H9 (cell line): ENCODE results near the gene UBE2G1. TPM values are rescaled to one million over a fixed set of nuclear protein-coding genes. Genes with fewer than 3 reads are reported as not detected.
A peak's percentile ranks its signal among the peaks of the same experiment; 100 is the strongest.

ENCODE experiments used
- DNase-seq: peaks from one replicate; pipeline ENCODE4 v3.0.0-alpha.2; 2017
- H2AFZ ChIP-seq: one replicate; pipeline ENCODE4 v1.6.1; 2013; ENCODE audit warnings: mild to moderate bottlenecking, low read length, control low read depth, moderate library complexity
- H2AK5ac ChIP-seq: 2 replicates; pipeline ENCODE4 v1.6.1; 2013; ENCODE audit warnings: low read length, control low read depth, mixed read lengths; ENCODE audit not compliant: insufficient read length
- H2BK120ac ChIP-seq: one replicate; pipeline ENCODE4 v1.6.1; 2013; ENCODE audit warnings: low read depth, mild to moderate bottlenecking, low read length, control low read depth, inconsistent platforms; ENCODE audit not compliant: poor library complexity, severe bottlenecking
- H2BK12ac ChIP-seq: 2 replicates; pipeline ENCODE4 v1.6.1; 2013; ENCODE audit warnings: low read length, control low read depth, mixed read lengths, low read depth; ENCODE audit not compliant: insufficient read length
- H2BK15ac ChIP-seq: 2 replicates; pipeline ENCODE4 v1.6.1; 2013; ENCODE audit warnings: low read depth, low read length, control low read depth
- H2BK20ac ChIP-seq: one replicate; pipeline ENCODE4 v1.6.1; 2013; ENCODE audit warnings: low read depth, mild to moderate bottlenecking, low read length, control low read depth, inconsistent platforms; ENCODE audit not compliant: poor library complexity, severe bottlenecking
- H2BK5ac ChIP-seq: 2 replicates; pipeline ENCODE4 v1.6.1; 2013; ENCODE audit warnings: low read length, control low read depth, mixed read lengths; ENCODE audit not compliant: insufficient read length
- H3K14ac ChIP-seq: 2 replicates; pipeline ENCODE4 v1.6.1; 2013; ENCODE audit warnings: low read length, control low read depth; ENCODE audit not compliant: insufficient read depth
- H3K18ac ChIP-seq: 2 replicates; pipeline ENCODE4 v1.6.1; 2013; ENCODE audit warnings: low read depth, mild to moderate bottlenecking, mixed read lengths, low read length, control low read depth; ENCODE audit not compliant: insufficient read length
- H3K23ac ChIP-seq: 2 replicates; pipeline ENCODE4 v1.6.1; 2013; ENCODE audit warnings: low read length, control low read depth, mixed read lengths, low read depth; ENCODE audit not compliant: insufficient read length
- H3K23me2 ChIP-seq: 2 replicates; pipeline ENCODE4 v1.6.1; 2013; ENCODE audit warnings: low read depth, mild to moderate bottlenecking, mixed read lengths, low read length, control low read depth; ENCODE audit not compliant: insufficient read length, poor library complexity, severe bottlenecking
- H3K27ac ChIP-seq: 2 replicates; pipeline ENCODE4 v1.5.1; 2013; ENCODE audit warnings: low read length, control low read depth, mixed read lengths, low read depth; ENCODE audit not compliant: insufficient read length
- H3K27me3 ChIP-seq: 2 replicates; pipeline ENCODE4 v1.6.1; 2013; ENCODE audit warnings: low read length, control low read depth, inconsistent platforms; ENCODE audit not compliant: insufficient read depth
- H3K4ac ChIP-seq: 2 replicates; pipeline ENCODE4 v1.6.1; 2013; ENCODE audit warnings: low read depth, mild to moderate bottlenecking, control low read depth, inconsistent platforms, low read length, moderate library complexity
- H3K4me1 ChIP-seq: 2 replicates; pipeline ENCODE4 v1.6.1; 2013; ENCODE audit warnings: low read length, control low read depth, inconsistent platforms; ENCODE audit not compliant: insufficient read depth
- H3K4me2 ChIP-seq: 2 replicates; pipeline ENCODE4 v1.6.1; 2013; ENCODE audit warnings: low read length, control low read depth, mixed read lengths; ENCODE audit not compliant: insufficient read length, insufficient read depth
- H3K56ac ChIP-seq: 2 replicates; pipeline ENCODE4 v1.6.1; 2013; ENCODE audit warnings: low read depth, mild to moderate bottlenecking, mixed read lengths, low read length, control low read depth; ENCODE audit not compliant: insufficient read length
- H3K79me1 ChIP-seq: 2 replicates; pipeline ENCODE4 v1.6.1; 2013; ENCODE audit warnings: low read depth, mild to moderate bottlenecking, moderate library complexity, low read length, control low read depth, inconsistent platforms; ENCODE audit not compliant: insufficient read depth, poor library complexity, severe bottlenecking
- H3K79me2 ChIP-seq: 2 replicates; pipeline ENCODE4 v1.6.1; 2013; ENCODE audit warnings: low read length, control low read depth, inconsistent platforms; ENCODE audit not compliant: insufficient read depth
- H3K9ac ChIP-seq: 2 replicates; pipeline ENCODE4 v1.6.1; 2013; ENCODE audit warnings: low read length, control low read depth, mixed read lengths; ENCODE audit not compliant: insufficient read length; ENCODE audit errors: extremely low read depth
- H3K9me3 ChIP-seq: one replicate; pipeline ENCODE4 v1.6.1; 2013; ENCODE audit warnings: low read depth, low read length, inconsistent platforms; ENCODE audit not compliant: control insufficient read depth
- H3T11ph ChIP-seq: one replicate; pipeline ENCODE4 v1.6.1; 2013; ENCODE audit warnings: mild to moderate bottlenecking, low read length, control low read depth, inconsistent platforms
- H4K20me1 ChIP-seq: one replicate; pipeline ENCODE4 v1.6.1; 2013; ENCODE audit not compliant: control insufficient read depth, insufficient read length, insufficient read depth
- H4K5ac ChIP-seq: 2 replicates; pipeline ENCODE4 v1.6.1; 2013; ENCODE audit warnings: low read depth, mild to moderate bottlenecking, mixed read lengths, low read length, control low read depth; ENCODE audit not compliant: insufficient read length
- H4K8ac ChIP-seq: replicated peaks from 2 replicates; pipeline ENCODE4 v1.6.1; 2013; ENCODE audit warnings: low read length, control low read depth, mixed read lengths, low read depth; ENCODE audit not compliant: insufficient read length
- H4K91ac ChIP-seq: 2 replicates; pipeline ENCODE4 v1.6.1; 2013; ENCODE audit warnings: low read depth, mild to moderate bottlenecking, moderate library complexity, mixed read lengths, low read length, control low read depth; ENCODE audit not compliant: insufficient read length
- H3K27ac Mint-ChIP-seq, 3 experiments: 2 replicates in 2 of 3; 3 replicates in 1 of 3; pipeline ENCODE4 v1.8.0; 2020 to 2021; ENCODE audit warnings: mixed read lengths in 3 of 3, mild to moderate bottlenecking in 1 of 3, moderate library complexity in 1 of 3
- H3K27me3 Mint-ChIP-seq: 2 replicates; pipeline ENCODE4 v1.8.0; 2021; ENCODE audit warnings: low read depth, mild to moderate bottlenecking, moderate library complexity, mixed read lengths
- H3K36me3 Mint-ChIP-seq, 3 experiments: 2 replicates in 2 of 3; 3 replicates in 1 of 3; pipeline ENCODE4 v1.8.0; 2020 to 2021; ENCODE audit warnings: low read depth in 3 of 3, mixed read lengths in 3 of 3; ENCODE audit not compliant: insufficient read depth in 1 of 3
- H3K4me1 Mint-ChIP-seq, 2 experiments: 2 replicates each; pipeline ENCODE4 v1.8.0; 2020; ENCODE audit warnings: mixed read lengths in 2 of 2
- H3K4me3 Mint-ChIP-seq, 2 experiments: 2 replicates in 1 of 2; 3 replicates in 1 of 2; pipeline ENCODE4 v1.8.0; 2020 to 2021; ENCODE audit warnings: mild to moderate bottlenecking in 2 of 2, mixed read lengths in 2 of 2, moderate library complexity in 1 of 2
- H3K9me3 Mint-ChIP-seq, 2 experiments: 2 replicates in 1 of 2; 3 replicates in 1 of 2; pipeline ENCODE4 v1.8.0; 2020; ENCODE audit warnings: mild to moderate bottlenecking in 2 of 2, mixed read lengths in 2 of 2, moderate library complexity in 1 of 2
- CTCF ChIP-seq: fragments of 200-600 bp; sonication (generic); conservative IDR thresholded peaks from 3 replicates; pipeline ENCODE4 v1.8.0; 2021; ENCODE audit warnings: antibody characterized with exemption, mild to moderate bottlenecking
- WGBS: extraction: QIAGEN DNeasy Blood & Tissue Kit; methylation state at CpG from one replicate; pipeline ENCODE4 v1.1.7; 2013; ENCODE audit warnings: missing lambda C conversion rate, low lambda C conversion rate, mixed read lengths; ENCODE audit not compliant: insufficient read length; ENCODE audit errors: extremely low coverage; 5-methylcytosine and 5-hydroxymethylcytosine counted together
- total RNA-seq: library from RNA; stranded (reverse); gene quantifications from 2 replicates; pipeline ENCODE4 v1.2.1, GENCODE V29; 2021

UBE2G1 gene
- total RNA-seq, 1 experiment from 2014 or later, result 188 TPM

DNA sequence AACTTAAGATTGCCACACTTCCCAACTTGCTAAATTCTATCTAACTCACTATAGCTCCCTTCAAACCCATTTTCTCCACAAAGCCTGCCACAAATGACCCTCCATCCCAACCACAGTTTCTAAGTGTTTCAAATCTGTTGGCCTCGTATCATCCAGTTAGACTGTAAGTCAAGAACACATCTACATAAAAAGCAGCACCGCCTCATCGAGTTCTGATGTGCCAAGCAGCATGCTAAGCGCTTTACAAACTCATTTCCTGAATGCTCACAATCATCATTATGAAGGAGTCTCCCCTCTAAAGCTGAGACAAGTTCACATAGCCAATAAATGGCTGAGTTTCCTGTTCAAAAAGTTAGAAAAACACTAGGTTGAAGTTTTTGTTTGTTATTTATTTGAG lies 93.5 kb downstream of the UBE2G1 start:
- H3K9me3 ChIP-seq, result no peaks in the 10 kb centered on the region
- no peak overlapping the region for H3K27ac ChIP-seq
- no peaks in the 10 kb centered on the region for H3K27me3 ChIP-seq
- no peak overlapping the region for H2BK15ac ChIP-seq
- Mint-ChIP-seq H3K27me3 (no peaks in the 10 kb centered on the region), H3K4me3 (no peak overlapping the region; a peak in 1 of 5 replicates), H3K27ac (peak overlapping the region in 1 of 3 experiments; percentile 50; a peak in 2 of 7 replicates), H3K36me3 (peaks cover 19 to 77% (median 66%) of the 10 kb centered on the region in 3 experiments; a peak in 6 of 7 replicates), H3K9me3 (no peaks in the 10 kb centered on the region), H3K4me1 (peaks cover 11 to 13% of the 10 kb centered on the region in 2 experiments)
- no peak overlapping the region for H4K91ac ChIP-seq
- H3K14ac ChIP-seq, result no peak overlapping the region
- H4K8ac ChIP-seq, result no peak overlapping the region
- H3K4ac ChIP-seq, result no peak overlapping the region
- no CpG with 5 or more reads among the region's 4 CpGs for whole genome bisulfite sequencing
- no peak for DNase-seq
- H3T11ph ChIP-seq, result no peak overlapping the region
- H3K4me2 ChIP-seq, result no peak overlapping the region
- H2BK20ac ChIP-seq, result no peak overlapping the region
- H3K23me2 ChIP-seq, result no peaks in the 10 kb centered on the region
- no peak overlapping the region for H2BK5ac ChIP-seq
- peaks cover 13% of the 10 kb centered on the region for H3K79me1 ChIP-seq
- no peak overlapping the region for H3K18ac ChIP-seq
- no peak overlapping the region for H3K9ac ChIP-seq
- no peaks in the 10 kb centered on the region; the same call in 1 of the 2 replicates for H3K79me2 ChIP-seq
- H2AFZ ChIP-seq, result no peak overlapping the region
- no peak for TF ChIP-seq CTCF
- H3K23ac ChIP-seq, result no peak overlapping the region
- no peak overlapping the region for H2BK120ac ChIP-seq
- H4K5ac ChIP-seq, result no peak overlapping the region
- H2BK12ac ChIP-seq, result no peak overlapping the region
- no peak overlapping the region for H2AK5ac ChIP-seq
- H4K20me1 ChIP-seq, result no peaks in the 10 kb centered on the region
- H3K56ac ChIP-seq, result no peak overlapping the region
- no peaks in the 10 kb centered on the region for H3K4me1 ChIP-seq
